Neural progenitor cell (in vitro differentiated cells): Measurements from ENCODE around the gene RAPGEF2. TPM values are rescaled to one million over a fixed set of nuclear protein-coding genes. Genes with fewer than 3 reads are reported as not detected.

Experiments used
- DNase-seq: peaks from one replicate; pipeline ENCODE4 v3.0.0-alpha.2; 2016; ENCODE audit warnings: low spot score
- H2AFZ ChIP-seq: fragments of 200-600 bp; sonication (generic); replicated peaks from 2 replicates; pipeline ENCODE4 v1.6.1; 2016; ENCODE audit warnings: antibody characterized with exemption
- H3F3A ChIP-seq: fragments of 200-600 bp; sonication (generic); 2 replicates; pipeline ENCODE4 v1.6.1; 2016; ENCODE audit warnings: antibody characterized with exemption, low read depth
- H3K27ac ChIP-seq: fragments of 200-600 bp; sonication (generic); 2 replicates; pipeline ENCODE4 v1.5.1; 2016; ENCODE audit warnings: mild to moderate bottlenecking
- H3K27me3 ChIP-seq: fragments of 200-600 bp; sonication (generic); 2 replicates; pipeline ENCODE4 v1.6.1; 2016; ENCODE audit warnings: mild to moderate bottlenecking, moderate library complexity
- H3K36me3 ChIP-seq: fragments of 200-600 bp; sonication (generic); 2 replicates; pipeline ENCODE4 v1.5.1; 2016
- H3K4me1 ChIP-seq: fragments of 200-600 bp; sonication (generic); 2 replicates; pipeline ENCODE4 v1.6.1; 2016; ENCODE audit warnings: mixed run types
- H3K4me2 ChIP-seq: fragments of 200-600 bp; sonication (generic); 2 replicates; pipeline ENCODE4 v1.6.1; 2016
- H3K4me3 ChIP-seq: fragments of 200-600 bp; sonication (generic); 2 replicates; pipeline ENCODE4 v1.5.1; 2016
- H3K79me2 ChIP-seq: fragments of 200-600 bp; sonication (generic); 2 replicates; pipeline ENCODE4 v1.6.1; 2016; ENCODE audit warnings: low read depth
- H3K9ac ChIP-seq: fragments of 200-600 bp; sonication (generic); 2 replicates; pipeline ENCODE4 v1.6.1; 2016
- H3K9me3 ChIP-seq: fragments of 200-600 bp; sonication (generic); 2 replicates; pipeline ENCODE4 v1.5.1; 2016; ENCODE audit warnings: low read depth
- H4K20me1 ChIP-seq: fragments of 200-600 bp; sonication (generic); 2 replicates; pipeline ENCODE4 v1.6.1; 2016; ENCODE audit warnings: low read depth
- H3K27ac Mint-ChIP-seq: 3 replicates; pipeline ENCODE4 v1.8.0; 2021; ENCODE audit warnings: mixed read lengths
- H3K27me3 Mint-ChIP-seq: 2 replicates; pipeline ENCODE4 v1.8.0; 2022; ENCODE audit warnings: low read depth, mild to moderate bottlenecking, inconsistent platforms, moderate library complexity, mixed read lengths; ENCODE audit not compliant: insufficient read depth
- H3K36me3 Mint-ChIP-seq: 3 replicates; pipeline ENCODE4 v1.8.0; 2021; ENCODE audit warnings: mixed read lengths
- H3K4me1 Mint-ChIP-seq: 3 replicates; pipeline ENCODE4 v1.8.0; 2021; ENCODE audit warnings: mixed read lengths
- H3K4me3 Mint-ChIP-seq: 3 replicates; pipeline ENCODE4 v1.8.0; 2021; ENCODE audit warnings: mild to moderate bottlenecking, moderate library complexity, mixed read lengths
- H3K9me3 Mint-ChIP-seq: 3 replicates; pipeline ENCODE4 v1.8.0; 2020; ENCODE audit warnings: mixed read lengths
- EZH2 ChIP-seq: fragments of 200-600 bp; sonication (generic); IDR thresholded peaks from 2 replicates; pipeline ENCODE4 v1.6.1; 2017; ENCODE audit warnings: antibody characterized with exemption, mild to moderate bottlenecking, moderate library complexity
- EZH2phosphoT487 ChIP-seq: fragments of 200-600 bp; sonication (generic); IDR thresholded peaks from 2 replicates; pipeline ENCODE4 v1.6.1; 2017; ENCODE audit warnings: antibody characterized with exemption
- total RNA-seq: library from RNA; depleted of rRNA; stranded (reverse); fragments of >200 nt; gene quantifications from 2 replicates; pipeline ENCODE4 v1.2.3, GENCODE V29; 2015; ENCODE audit warnings: low replicate concordance
- TF ChIP-seq, protein P1 (sequence below): fragments of 200-600 bp; sonication (generic); IDR thresholded peaks from 2 replicates; pipeline ENCODE4 v1.5.1; 2017; ENCODE audit warnings: antibody characterized with exemption, mild to moderate bottlenecking

RAPGEF2 gene
- total RNA-seq, 1 donor from 2014 or later: 70.4 TPM

DNA sequence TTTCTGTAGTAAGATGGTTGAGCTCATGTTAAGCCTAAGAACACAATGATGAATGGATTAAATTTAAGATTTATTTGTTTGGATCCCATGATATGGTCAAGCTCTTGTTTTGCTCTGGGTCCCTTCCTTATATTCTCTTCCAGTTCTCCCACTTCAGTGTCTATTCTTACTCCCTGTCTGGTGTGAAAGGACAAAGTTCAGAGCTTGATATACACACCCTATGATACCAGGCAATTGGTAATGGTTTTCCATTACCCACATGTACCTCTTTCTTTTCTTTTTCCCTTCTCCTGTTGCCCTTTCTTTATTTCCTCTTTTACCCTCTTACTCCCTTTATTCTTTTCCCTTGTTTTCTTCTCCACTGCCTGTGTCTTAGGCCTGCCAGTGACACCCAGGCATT is 223.6 kb downstream of the RAPGEF2 start:
- DNase-seq: no peak
- no peaks in the 10 kb centered on the region for H3K4me1 ChIP-seq
- TF ChIP-seq, protein P1, sequence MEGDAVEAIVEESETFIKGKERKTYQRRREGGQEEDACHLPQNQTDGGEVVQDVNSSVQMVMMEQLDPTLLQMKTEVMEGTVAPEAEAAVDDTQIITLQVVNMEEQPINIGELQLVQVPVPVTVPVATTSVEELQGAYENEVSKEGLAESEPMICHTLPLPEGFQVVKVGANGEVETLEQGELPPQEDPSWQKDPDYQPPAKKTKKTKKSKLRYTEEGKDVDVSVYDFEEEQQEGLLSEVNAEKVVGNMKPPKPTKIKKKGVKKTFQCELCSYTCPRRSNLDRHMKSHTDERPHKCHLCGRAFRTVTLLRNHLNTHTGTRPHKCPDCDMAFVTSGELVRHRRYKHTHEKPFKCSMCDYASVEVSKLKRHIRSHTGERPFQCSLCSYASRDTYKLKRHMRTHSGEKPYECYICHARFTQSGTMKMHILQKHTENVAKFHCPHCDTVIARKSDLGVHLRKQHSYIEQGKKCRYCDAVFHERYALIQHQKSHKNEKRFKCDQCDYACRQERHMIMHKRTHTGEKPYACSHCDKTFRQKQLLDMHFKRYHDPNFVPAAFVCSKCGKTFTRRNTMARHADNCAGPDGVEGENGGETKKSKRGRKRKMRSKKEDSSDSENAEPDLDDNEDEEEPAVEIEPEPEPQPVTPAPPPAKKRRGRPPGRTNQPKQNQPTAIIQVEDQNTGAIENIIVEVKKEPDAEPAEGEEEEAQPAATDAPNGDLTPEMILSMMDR: no peak
- TF ChIP-seq EZH2phosphoT487 (no peak), EZH2 (no peak)
- H2AFZ ChIP-seq: no peak overlapping the region
- Mint-ChIP-seq H3K9me3 (no peaks in the 10 kb centered on the region), H3K4me3 (no peak overlapping the region), H3K27me3 (no peaks in the 10 kb centered on the region), H3K36me3 (peaks cover 21% of the 10 kb centered on the region), H3K27ac (no peak overlapping the region), H3K4me1 (no peaks in the 10 kb centered on the region)
- no peaks in the 10 kb centered on the region for H4K20me1 ChIP-seq
- H3K9ac ChIP-seq: no peak overlapping the region
- H3K27me3 ChIP-seq: no peaks in the 10 kb centered on the region
- H3K4me2 ChIP-seq: no peak overlapping the region
- H3K9me3 ChIP-seq: no peaks in the 10 kb centered on the region
- no peaks in the 10 kb centered on the region for H3F3A ChIP-seq
- H3K4me3 ChIP-seq: no peak overlapping the region
- H3K36me3 ChIP-seq: no peaks in the 10 kb centered on the region
- H3K27ac ChIP-seq: no peak overlapping the region
- no peaks in the 10 kb centered on the region for H3K79me2 ChIP-seq

DNA sequence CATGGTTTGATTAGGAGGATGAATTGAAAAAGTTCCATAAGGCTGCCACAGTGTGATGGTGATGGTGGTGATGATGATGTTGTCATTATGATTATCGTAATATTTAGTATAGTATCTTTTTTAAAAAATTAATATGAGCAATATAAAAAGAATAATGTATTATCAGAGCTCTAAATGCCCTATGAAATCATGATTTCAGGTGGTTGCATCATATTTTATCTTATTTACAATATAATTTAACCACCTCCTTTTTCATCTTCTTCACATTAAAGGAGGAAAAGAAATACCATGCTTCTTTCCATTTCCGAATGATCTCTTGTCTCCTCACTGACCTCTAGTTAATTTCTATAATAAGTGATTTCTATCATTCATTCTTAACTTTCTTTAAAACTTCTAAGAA is 225.9 kb downstream of the RAPGEF2 start:
- Histone ChIP-seq H3K4me3 (no peak overlapping the region), H3K79me2 (no peaks in the 10 kb centered on the region), H4K20me1 (no peaks in the 10 kb centered on the region), H3K36me3 (peaks cover 8% of the 10 kb centered on the region), H3K4me1 (no peaks in the 10 kb centered on the region), H3K4me2 (no peak overlapping the region), H3K9me3 (no peaks in the 10 kb centered on the region), H3K9ac (no peak overlapping the region), H3K27me3 (no peaks in the 10 kb centered on the region), H3F3A (no peaks in the 10 kb centered on the region), H3K27ac (no peak overlapping the region), H2AFZ (no peak overlapping the region)
- Mint-ChIP-seq H3K27ac (no peak overlapping the region), H3K4me1 (no peaks in the 10 kb centered on the region), H3K9me3 (no peaks in the 10 kb centered on the region), H3K4me3 (no peak overlapping the region), H3K27me3 (no peaks in the 10 kb centered on the region), H3K36me3 (peaks cover 18% of the 10 kb centered on the region)
- TF ChIP-seq EZH2 (no peak), EZH2phosphoT487 (no peak)
- TF ChIP-seq, protein P1: no peak
- no peak for DNase-seq

DNA sequence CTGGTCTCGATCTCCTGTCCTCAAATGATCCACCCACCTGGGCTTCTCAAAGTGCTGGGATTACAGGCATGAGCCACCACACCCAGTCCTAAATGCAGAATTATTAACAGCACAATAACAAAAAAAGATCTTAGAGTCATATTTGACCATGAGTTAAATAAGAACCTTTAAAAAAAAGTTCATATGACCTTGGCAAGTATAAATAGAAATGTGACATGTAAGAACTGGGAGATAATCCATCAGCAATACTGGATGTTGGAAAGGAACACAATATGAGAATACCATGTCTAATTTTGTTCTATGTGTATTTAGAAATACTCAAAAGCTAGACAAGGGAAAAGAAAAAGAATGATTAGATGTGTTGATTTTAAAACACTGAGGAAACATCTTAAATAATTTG is 231.6 kb downstream of the RAPGEF2 start:
- H3K27ac Mint-ChIP-seq: no peak overlapping the region

More for the DNA sequence above, 231.6 kb downstream of the RAPGEF2 start:
- DNase-seq: no peak
- H3K79me2 ChIP-seq: no peaks in the 10 kb centered on the region
- peaks cover 36% of the 10 kb centered on the region for H3K36me3 Mint-ChIP-seq
- H3F3A ChIP-seq: no peaks in the 10 kb centered on the region
- no peak overlapping the region for H3K4me2 ChIP-seq
- no peaks in the 10 kb centered on the region for H3K9me3 Mint-ChIP-seq
- TF ChIP-seq EZH2phosphoT487 (no peak), EZH2 (no peak)
- TF ChIP-seq, protein P1: no peak
- no peak overlapping the region for H3K27ac ChIP-seq
- peaks cover 12% of the 10 kb centered on the region for H3K36me3 ChIP-seq
- H3K4me3 ChIP-seq: no peak overlapping the region
- no peak overlapping the region for H3K9ac ChIP-seq
- H3K4me3 Mint-ChIP-seq: no peak overlapping the region
- H3K4me1 ChIP-seq: no peaks in the 10 kb centered on the region
- no peaks in the 10 kb centered on the region for H4K20me1 ChIP-seq
- no peaks in the 10 kb centered on the region for H3K27me3 ChIP-seq
- H3K4me1 Mint-ChIP-seq: no peaks in the 10 kb centered on the region
- H2AFZ ChIP-seq: no peak overlapping the region
- H3K9me3 ChIP-seq: no peaks in the 10 kb centered on the region
- no peaks in the 10 kb centered on the region for H3K27me3 Mint-ChIP-seq
